RCC 7860 (cell line): ENCODE data around the gene SFMBT1.

Experiments
- DNase-seq: peaks from one replicate; pipeline ENCODE4 v3.0.0-alpha.2; 2015; ENCODE audit warnings: low spot score
- FAIRE-seq: peaks from 2 replicates; lab custom pipeline; 2012; peaks lifted over from hg19 to GRCh38; lab: Jason Lieb, UNC

SFMBT1 gene

GRCh38 chr3:52925405-52926313 is 120.2 kb downstream of the SFMBT1 start:
- FAIRE-seq: no peak
- DNase-seq: no peak

GRCh38 chr3:52923963-52924362 is 121.9 kb downstream of the SFMBT1 start:
- DNase-seq (no peak), FAIRE-seq (no peak)

- FAIRE-seq (no peak), DNase-seq (no peak)
Observed at GRCh38 chr3:52920841-52921240, 125.0 kb downstream of the SFMBT1 start.

- no peak for FAIRE-seq
Observed at GRCh38 chr3:52917044-52917443, 128.8 kb downstream of the SFMBT1 start.

GRCh38 chr3:52915294-52915693 is 130.6 kb downstream of the SFMBT1 start:
- DNase-seq (no peak), FAIRE-seq (no peak)

More at GRCh38 chr3:52917044-52917443, 128.8 kb downstream of the SFMBT1 start:
- no peak for DNase-seq

- FAIRE-seq: no peak
- no peak for DNase-seq
Observed at GRCh38 chr3:52912885-52913731, 132.8 kb downstream of the SFMBT1 start.

GRCh38 chr3:52910823-52911222 is 135.1 kb downstream of the SFMBT1 start:
- DNase-seq: no peak
- FAIRE-seq: no peak

- DNase-seq: no peak
Observed at GRCh38 chr3:52907497-52907896, 138.4 kb downstream of the SFMBT1 start.

GRCh38 chr3:52904552-52904951 is 141.3 kb downstream of the SFMBT1 start:
- no peak for FAIRE-seq
- no peak for DNase-seq

More at GRCh38 chr3:52907497-52907896, 138.4 kb downstream of the SFMBT1 start:
- no peak for FAIRE-seq

GRCh38 chr3:52904000-52904399 is 141.9 kb downstream of the SFMBT1 start:
- FAIRE-seq: no peak

GRCh38 chr3:52897130-52898122 is 148.4 kb downstream of the SFMBT1 start, which contains the start of gene STIMATE:
STIMATE (minus strand) TSS chr3:52897548; CDS start chr3:52897450, 98 bp downstream.
- FAIRE-seq: no peak

More at GRCh38 chr3:52904000-52904399, 141.9 kb downstream of the SFMBT1 start:
- no peak for DNase-seq

GRCh38 chr3:52896613-52897012 is 149.3 kb downstream of the SFMBT1 start:
- DNase-seq: no peak
- no peak for FAIRE-seq

More at GRCh38 chr3:52897130-52898122, 148.4 kb downstream of the SFMBT1 start, which contains the start of gene STIMATE:
- DNase-seq: peak; percentile 56

GRCh38 chr3:52896151-52896550 is 149.7 kb downstream of the SFMBT1 start:
- FAIRE-seq: no peak

GRCh38 chr3:52895418-52895817 is 150.5 kb downstream of the SFMBT1 start:
- DNase-seq: no peak
- no peak for FAIRE-seq

More at GRCh38 chr3:52896151-52896550, 149.7 kb downstream of the SFMBT1 start:
- DNase-seq: no peak

GRCh38 chr3:52894756-52895155 is 151.1 kb downstream of the SFMBT1 start:
- no peak for DNase-seq
- FAIRE-seq: no peak

- FAIRE-seq (no peak), DNase-seq (no peak)
Observed at GRCh38 chr3:52893723-52894122, 152.2 kb downstream of the SFMBT1 start.

GRCh38 chr3:52892625-52893311 is 153.1 kb downstream of the SFMBT1 start:
- FAIRE-seq: no peak
- DNase-seq: no peak

GRCh38 chr3:52892290-52892624 is 153.6 kb downstream of the SFMBT1 start:
- FAIRE-seq: no peak
- no peak for DNase-seq

GRCh38 chr3:52891615-52892081 is 154.2 kb downstream of the SFMBT1 start:
- DNase-seq: no peak
- FAIRE-seq: no peak
